NT2/D1 (cell line): ENCODE results near the gene FAM110D.

Experiments used
- SUZ12 ChIP-seq: IDR thresholded peaks from 2 replicates; pipeline ENCODE4 v1.6.1; 2011; ENCODE audit not compliant: insufficient read length, insufficient read depth; ENCODE audit errors: extremely low read depth
- YY1 ChIP-seq: IDR thresholded peaks from 2 replicates; pipeline ENCODE4 v1.6.1; 2011; ENCODE audit not compliant: insufficient read length, insufficient read depth
- ZNF274 ChIP-seq: IDR thresholded peaks from 2 replicates; pipeline ENCODE4 v1.6.1; 2011; ENCODE audit warnings: mild to moderate bottlenecking, low read depth, low read length

DNA sequence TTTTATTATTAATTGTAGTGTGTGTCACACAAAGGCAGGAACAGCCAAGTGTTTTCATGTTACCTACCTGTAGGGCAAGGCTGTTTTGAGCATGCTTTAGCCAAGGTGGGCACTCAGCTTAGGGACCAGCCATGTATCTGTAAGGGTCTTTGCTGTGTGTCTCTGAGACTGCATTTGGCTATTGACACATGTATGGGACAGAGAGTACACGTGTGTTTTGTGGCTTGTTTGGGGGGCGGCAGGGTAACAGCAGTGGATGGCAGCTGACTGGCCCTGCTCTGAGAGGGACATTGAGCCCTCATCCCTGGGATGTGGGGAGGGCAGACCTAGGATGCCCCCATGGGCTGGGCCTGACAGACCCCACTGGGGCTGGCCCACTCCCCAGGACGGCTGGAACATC, 38.4 kb downstream of the FAM110D start:
- no peak for TF ChIP-seq YY1
- no peak for TF ChIP-seq ZNF274
- TF ChIP-seq SUZ12: no peak
